Measurements from ENCODE around the gene SNX9.

SNX9 gene

GRCh38 chr6:157813191-157813590 lies 9.9 kb upstream of the SNX9 start:
- Histone ChIP-seq H3K9ac (ENCODE audit: low read depth, low read length, poor library complexity, severe bottlenecking) (no peak overlapping the region), H2AFZ (ENCODE audit: low read length) (no peak overlapping the region), H3K4me2 (ENCODE audit: low read depth, low read length, poor library complexity, severe bottlenecking) (no peak overlapping the region), H3K9me2 (replicated peaks; ENCODE audit: low read depth, low read length) (no peaks in the 10 kb centered on the region), H3K36me3 (ENCODE audit: insufficient read depth, low read length) (no peaks in the 10 kb centered on the region), H3K27me3 (ENCODE audit: insufficient read depth, low read length, poor library complexity, severe bottlenecking) (peaks cover 7% of the 10 kb centered on the region), H3F3A (ENCODE audit: low read depth) (no peaks in the 10 kb centered on the region), H3K9me3 (ENCODE audit: insufficient read depth, low read depth, low read length) (no peaks in the 10 kb centered on the region), H4K20me1 (ENCODE audit: insufficient read depth, low read length, poor library complexity, severe bottlenecking) (no peaks in the 10 kb centered on the region), H3K4me3 (ENCODE audit: low read length, poor library complexity, severe bottlenecking) (no peak overlapping the region), H3K4me1 (ENCODE audit: insufficient read depth, low read length, poor library complexity, severe bottlenecking) (no peaks in the 10 kb centered on the region), H3K79me2 (ENCODE audit: insufficient read depth, low read length) (no peaks in the 10 kb centered on the region)
- no peak for TF ChIP-seq CTCF (conservative IDR thresholded peaks at IDR 0.05; ENCODE audit: low read length)
- TF ChIP-seq EZH2phosphoT487 (IDR thresholded peaks at IDR 0.05; ENCODE audit: borderline replicate concordance) = no peak

GRCh38 chr6:157813750-157814455 lies 9.1 kb upstream of the SNX9 start:
- Histone ChIP-seq H3K27me3 (ENCODE audit: insufficient read depth, low read length, poor library complexity, severe bottlenecking) (peaks cover 7% of the 10 kb centered on the region), H2AFZ (ENCODE audit: low read length) (no peak overlapping the region), H3K36me3 (ENCODE audit: insufficient read depth, low read length) (no peaks in the 10 kb centered on the region), H3K4me3 (ENCODE audit: low read length, poor library complexity, severe bottlenecking) (no peak overlapping the region), H3K9me3 (ENCODE audit: insufficient read depth, low read depth, low read length) (no peaks in the 10 kb centered on the region), H3K79me2 (ENCODE audit: insufficient read depth, low read length) (no peaks in the 10 kb centered on the region), H3K4me2 (ENCODE audit: low read depth, low read length, poor library complexity, severe bottlenecking) (no peak overlapping the region), H3F3A (ENCODE audit: low read depth) (no peaks in the 10 kb centered on the region), H4K20me1 (ENCODE audit: insufficient read depth, low read length, poor library complexity, severe bottlenecking) (no peaks in the 10 kb centered on the region), H3K4me1 (ENCODE audit: insufficient read depth, low read length, poor library complexity, severe bottlenecking) (no peaks in the 10 kb centered on the region), H3K9ac (ENCODE audit: low read depth, low read length, poor library complexity, severe bottlenecking) (no peak overlapping the region), H3K9me2 (replicated peaks; ENCODE audit: low read depth, low read length) (no peaks in the 10 kb centered on the region)
- TF ChIP-seq CTCF (conservative IDR thresholded peaks at IDR 0.05; ENCODE audit: low read length) (no peak), EZH2phosphoT487 (IDR thresholded peaks at IDR 0.05; ENCODE audit: borderline replicate concordance) (no peak)

- Histone ChIP-seq H3K4me2 (ENCODE audit: low read depth, low read length, poor library complexity, severe bottlenecking) (no peak overlapping the region), H3K27me3 (ENCODE audit: insufficient read depth, low read length, poor library complexity, severe bottlenecking) (peaks cover 7% of the 10 kb centered on the region), H3K79me2 (ENCODE audit: insufficient read depth, low read length) (no peaks in the 10 kb centered on the region), H3K9ac (ENCODE audit: low read depth, low read length, poor library complexity, severe bottlenecking) (no peak overlapping the region), H2AFZ (ENCODE audit: low read length) (no peak overlapping the region), H3K9me3 (ENCODE audit: insufficient read depth, low read depth, low read length) (no peaks in the 10 kb centered on the region), H3F3A (ENCODE audit: low read depth) (no peaks in the 10 kb centered on the region), H3K4me1 (ENCODE audit: insufficient read depth, low read length, poor library complexity, severe bottlenecking) (no peaks in the 10 kb centered on the region), H3K36me3 (ENCODE audit: insufficient read depth, low read length) (no peaks in the 10 kb centered on the region), H3K9me2 (replicated peaks; ENCODE audit: low read depth, low read length) (no peaks in the 10 kb centered on the region), H4K20me1 (ENCODE audit: insufficient read depth, low read length, poor library complexity, severe bottlenecking) (no peaks in the 10 kb centered on the region), H3K4me3 (ENCODE audit: low read length, poor library complexity, severe bottlenecking) (no peak overlapping the region)
- TF ChIP-seq EZH2phosphoT487 (IDR thresholded peaks at IDR 0.05; ENCODE audit: borderline replicate concordance) (no peak), CTCF (conservative IDR thresholded peaks at IDR 0.05; ENCODE audit: low read length) (no peak)
Observed at GRCh38 chr6:157814883-157815282, 8.2 kb upstream of the SNX9 start.
